HCT116 (cell line): Measurements from ENCODE around the gene PRPS1L1. TPM values are rescaled to one million over a fixed set of nuclear protein-coding genes. Genes with fewer than 3 reads are reported as not detected.

Experiments
- ATAC-seq: fragments of 200-7000 bp; cut with Tn5 transposase; 2 replicates; pipeline ENCODE4 v1.9.1; 2020; ENCODE audit warnings: mild to moderate bottlenecking, moderate library complexity
- BruUV-seq: library from RNA; stranded (reverse); fragments of 400-500 nt; replicated peaks from 2 replicates; lab custom pipeline; 2021; lab: Mats Ljungman, UMichigan
- CTCF ChIA-PET: fragments of 300-600 bp; sonication (Branson Sonifier 250); formaldehyde crosslinking; loops from one replicate; lab custom pipeline; 2021; ENCODE audit warnings: antibody characterized with exemption; lab: Charles Lee
- POLR2A ChIA-PET: fragments of 300-600, 350-600 bp; sonication (Branson Sonifier 250); formaldehyde crosslinking; loops from one replicate; lab custom pipeline; 2021; ENCODE audit warnings: antibody characterized with exemption; lab: Charles Lee
- RAD21 ChIA-PET, 2 experiments: fragments of 300-600 bp; sonication (Branson Sonifier 250); formaldehyde crosslinking; loops; one replicate each; lab custom pipeline; 2023; ENCODE audit warnings: low total read pairs in 2 of 2; ENCODE audit not compliant: uncharacterized antibody in 2 of 2, unreplicated experiment in 2 of 2, low non-redundant PET in 1 of 2; lab: Charles Lee
- DNase-seq: peaks from one replicate; pipeline ENCODE4 v3.0.0-alpha.2; 2010; ENCODE audit warnings: low read depth, low spot score
- H2AFZ ChIP-seq: fragments of 200-600 bp; shearing (Covaris generic), sonication (generic); 2 replicates; pipeline ENCODE4 v1.6.1; 2017; ENCODE audit warnings: low read depth, mixed run types, mixed read lengths, antibody characterized with exemption, low read length; ENCODE audit not compliant: poor library complexity, severe bottlenecking
- H3K27ac ChIP-seq: 2 replicates; pipeline ENCODE4 v1.5.1; 2012; ENCODE audit warnings: low read depth, low read length
- H3K27me3 ChIP-seq: fragments of 200-600 bp; sonication (generic); 2 replicates; pipeline ENCODE4 v1.6.1; 2016; ENCODE audit warnings: mixed run types, low read length, mixed read lengths; ENCODE audit not compliant: insufficient read depth
- H3K36me3 ChIP-seq, 2 experiments: fragments of 200-500 bp in 1 of 2; fragments of 200-600 bp in 1 of 2; sonication (Bioruptor generic) in 1 of 2; sonication (generic) in 1 of 2; 2 replicates each; pipeline versions ENCODE4 v1.5.1 to v1.6.1; 2014 to 2016; ENCODE audit warnings: low read length in 2 of 2, inconsistent platforms in 1 of 2, mixed read lengths in 1 of 2, mixed run types in 1 of 2; ENCODE audit not compliant: insufficient read depth in 2 of 2, control insufficient read depth in 1 of 2
- H3K4me1 ChIP-seq, 2 experiments: fragments of 200-600 bp in 1 of 2; sonication (generic) in 1 of 2; 2 replicates each; pipeline versions ENCODE4 v1.5.1 to v1.6.1; 2012 to 2017; ENCODE audit warnings: low read length in 2 of 2, inconsistent platforms in 1 of 2, mild to moderate bottlenecking in 1 of 2, mixed read lengths in 1 of 2, mixed run types in 1 of 2, moderate library complexity in 1 of 2; ENCODE audit not compliant: insufficient read depth in 2 of 2, control insufficient read depth in 1 of 2
- H3K4me2 ChIP-seq: fragments of 200-600 bp; sonication (generic); 2 replicates; pipeline ENCODE4 v1.6.1; 2017; ENCODE audit warnings: mixed run types, low read length, mixed read lengths
- H3K4me3 ChIP-seq, 2 experiments: fragments of 200-600 bp in 1 of 2; sonication (generic) in 1 of 2; replicated peaks in 1 of 2; 2 replicates each; pipeline ENCODE4 v1.5.1; 2011 to 2016; ENCODE audit warnings: low read length in 2 of 2, control low read depth in 1 of 2, low read depth in 1 of 2, mild to moderate bottlenecking in 1 of 2, mixed read lengths in 1 of 2, mixed run types in 1 of 2
- H3K79me2 ChIP-seq: fragments of 200-600 bp; sonication (generic); 2 replicates; pipeline ENCODE4 v1.6.1; 2017; ENCODE audit warnings: mild to moderate bottlenecking, mixed run types, low read length, moderate library complexity, mixed read lengths; ENCODE audit not compliant: insufficient read depth
- H3K9ac ChIP-seq: fragments of 200-600 bp; sonication (generic); 2 replicates; pipeline ENCODE4 v1.6.1; 2016; ENCODE audit warnings: low read length, mixed read lengths
- H3K9me2 ChIP-seq: fragments of 200-600 bp; sonication (generic), shearing (Covaris generic); 2 replicates; pipeline ENCODE4 v1.6.1; 2017; ENCODE audit warnings: mixed run types, mild to moderate bottlenecking, moderate library complexity; ENCODE audit not compliant: insufficient read depth
- H3K9me3 ChIP-seq, 2 experiments: fragments of 200-500 bp in 1 of 2; fragments of 200-600 bp in 1 of 2; sonication (Bioruptor generic) in 1 of 2; sonication (generic) in 1 of 2; 2 replicates each; pipeline ENCODE4 v1.6.1; 2014 to 2017; ENCODE audit warnings: low read length in 2 of 2, mixed read lengths in 2 of 2, inconsistent platforms in 1 of 2, low read depth in 1 of 2, mild to moderate bottlenecking in 1 of 2, mixed run types in 1 of 2, moderate library complexity in 1 of 2; ENCODE audit not compliant: control insufficient read depth in 1 of 2, insufficient read depth in 1 of 2
- H4K20me1 ChIP-seq: fragments of 200-600 bp; sonication (generic), shearing (Covaris generic); 2 replicates; pipeline ENCODE4 v1.6.1; 2017; ENCODE audit warnings: mixed run types, mild to moderate bottlenecking, moderate library complexity; ENCODE audit not compliant: insufficient read depth
- CBX3 ChIP-seq: IDR thresholded peaks from 2 replicates; pipeline ENCODE4 v1.6.1; 2012; ENCODE audit warnings: low read depth
- FOSL1 ChIP-seq: IDR thresholded peaks from 2 replicates; pipeline ENCODE4 v1.6.1; 2012; ENCODE audit warnings: low read depth
- JUND ChIP-seq: IDR thresholded peaks from 2 replicates; pipeline ENCODE4 v1.6.1; 2012
- POLR2AphosphoS5 ChIP-seq: IDR thresholded peaks from 2 replicates; pipeline ENCODE4 v1.6.1; 2011; ENCODE audit warnings: mild to moderate bottlenecking, low read depth, low read length, moderate library complexity
- SIN3A ChIP-seq: IDR thresholded peaks from 2 replicates; pipeline ENCODE4 v1.6.1; 2012; ENCODE audit warnings: low read depth
- SP1 ChIP-seq: IDR thresholded peaks from 2 replicates; pipeline ENCODE4 v1.6.1; 2012; ENCODE audit warnings: low read depth
- TCF7L2 ChIP-seq: IDR thresholded peaks from 2 replicates; pipeline ENCODE4 v1.7.0; 2011; ENCODE audit warnings: borderline replicate concordance, inconsistent platforms; ENCODE audit not compliant: insufficient read depth, insufficient read length; ENCODE audit errors: extremely low read depth
- ZFX ChIP-seq: fragments of 450-650 bp; IDR thresholded peaks from 2 replicates; pipeline ENCODE4 v1.6.1; 2017
- ZNF274 ChIP-seq: fragments of 200-500 bp; sonication (Bioruptor generic); IDR thresholded peaks from 2 replicates; pipeline ENCODE4 v1.6.1; 2014; ENCODE audit warnings: mild to moderate bottlenecking, low read depth, low read length, inconsistent platforms
- intact Hi-C: fragments of 100-400 bp; cut with micrococcal nuclease; formaldehyde crosslinking; loops from 2 replicates; pipeline ENCODE4 v1.10.0; 2022
- total RNA-seq: library from RNA; stranded (reverse); gene quantifications from one replicate; pipeline ENCODE4 v1.2.1, GENCODE V29; 2021; ENCODE audit not compliant: unreplicated experiment
- TF ChIP-seq, protein P1 (sequence below): IDR thresholded peaks from 2 replicates; pipeline ENCODE4 v1.6.1; 2012

Gene PRPS1L1
- total RNA-seq, 1 experiment from 2014 or later, result not detected

DNA sequence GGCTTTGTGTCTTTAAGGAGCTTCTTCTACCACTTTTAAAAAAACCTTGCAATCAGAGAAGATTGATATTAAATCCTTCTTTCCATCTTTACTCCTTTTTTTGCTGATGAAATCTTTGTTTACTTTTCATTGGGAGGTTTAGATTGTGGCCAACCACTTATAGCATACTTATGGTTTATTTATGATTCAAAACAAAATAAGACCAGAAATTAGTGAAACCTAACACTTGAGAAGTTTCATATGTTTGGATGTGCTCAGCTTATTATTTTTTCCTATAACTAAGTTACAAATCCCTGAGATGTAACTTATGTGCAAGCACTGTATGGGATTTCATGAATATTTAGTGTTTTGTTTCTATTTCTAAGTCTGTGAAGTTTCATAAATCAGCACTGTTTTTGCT is 13.5 kb upstream of the PRPS1L1 start:
- H3K4me2 ChIP-seq, result no peak overlapping the region
- no peak for TF ChIP-seq CBX3
- TF ChIP-seq, protein P1, sequence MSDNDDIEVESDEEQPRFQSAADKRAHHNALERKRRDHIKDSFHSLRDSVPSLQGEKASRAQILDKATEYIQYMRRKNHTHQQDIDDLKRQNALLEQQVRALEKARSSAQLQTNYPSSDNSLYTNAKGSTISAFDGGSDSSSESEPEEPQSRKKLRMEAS, result no peak
- no peak for TF ChIP-seq TCF7L2
- TF ChIP-seq, all 23 proteins: peak for 0
- H3K36me3 ChIP-seq, result no peaks in the 10 kb centered on the region

DNA sequence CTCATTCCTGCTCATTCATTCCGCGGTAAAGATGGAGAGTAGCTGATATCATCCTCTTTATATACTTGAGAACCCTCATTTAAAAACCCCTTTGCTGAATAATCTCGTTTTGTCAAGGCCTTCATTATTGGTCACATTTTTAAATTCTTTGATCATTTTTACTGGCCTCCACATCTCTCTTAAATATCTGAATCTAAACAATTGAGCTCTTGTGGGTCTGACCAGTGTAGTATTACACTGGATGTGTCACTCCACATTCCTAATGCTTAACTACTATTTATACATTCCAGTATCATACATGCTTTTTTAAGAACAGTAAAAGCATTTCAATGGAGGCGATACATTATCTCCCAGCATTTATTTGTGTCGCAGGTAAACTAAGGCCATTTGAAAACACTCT is 12.6 kb upstream of the PRPS1L1 start:
- Histone ChIP-seq H4K20me1 (no peaks in the 10 kb centered on the region), H3K9me2 (no peaks in the 10 kb centered on the region), H3K9me3 (no peaks in the 10 kb centered on the region), H2AFZ (no peak overlapping the region), H3K4me1 (peaks cover 0 to 8% of the 10 kb centered on the region in 2 experiments; a peak in 1 of 4 replicates), H3K4me2 (0 out of 2 replicates have a peak overlapping the region, but pooled peaks have one; percentile 11), H3K27ac (no peak overlapping the region), H3K79me2 (no peaks in the 10 kb centered on the region), H3K4me3 (no peak overlapping the region), H3K36me3 (no peaks in the 10 kb centered on the region), H3K27me3 (no peaks in the 10 kb centered on the region), H3K9ac (no peak overlapping the region)
- intact Hi-C loops, result no loop called here
- no TSS peak for BruUV-seq
- no peak for DNase-seq
- CTCF ChIA-PET, result no interaction called here
- no peak for ATAC-seq
- TF ChIP-seq FOSL1 (no peak), JUND (no peak), SP1 (no peak), ZNF274 (no peak), SIN3A (no peak), POLR2AphosphoS5 (no peak), ZFX (no peak)
- TF ChIP-seq, protein P1, result no peak
- POLR2A ChIA-PET, result no interaction called here
- RAD21 ChIA-PET, result no interaction called here

More for the DNA sequence above, 13.5 kb upstream of the PRPS1L1 start:
- DNase-seq (no peak), ATAC-seq (no peak)
- Histone ChIP-seq H4K20me1 (no peaks in the 10 kb centered on the region), H3K4me3 (no peak overlapping the region), H3K9ac (no peak overlapping the region), H3K27me3 (no peaks in the 10 kb centered on the region), H2AFZ (no peak overlapping the region), H3K79me2 (no peaks in the 10 kb centered on the region), H3K9me3 (no peaks in the 10 kb centered on the region), H3K27ac (no peak overlapping the region), H3K9me2 (no peaks in the 10 kb centered on the region), H3K4me1 (peaks cover 0 to 8% of the 10 kb centered on the region in 2 experiments; a peak in 1 of 4 replicates)
- CTCF ChIA-PET, result no interaction called here
- intact Hi-C loops, result no loop called here
- POLR2A ChIA-PET, result no interaction called here
- BruUV-seq, result no TSS peak
- RAD21 ChIA-PET, result no interaction called here
